Natural killer cell (primary cell): ENCODE measurements around the gene PLAU. TPM values are rescaled to one million over a fixed set of nuclear protein-coding genes. Genes with fewer than 3 reads are reported as not detected.

ENCODE experiments used
- ATAC-seq, 3 donors: fragments of 150-1000 bp in 2 of 3; fragments of 200-7000 bp in 1 of 3; cut with Tn5 transposase; 1 replicate in 1 of 3; 2 replicates in 2 of 3; pipeline ENCODE4 v1.10.0; 2021; ENCODE audit warnings: mild to moderate bottlenecking in 2 of 3, moderate library complexity in 2 of 3
- DNase-seq, 2 donors: peaks; one replicate each; pipeline versions ENCODE4 v3.0.0 to v3.0.0-alpha.2; 2013 to 2021; ENCODE audit warnings: mixed read lengths in 1 of 2
- H3K27ac ChIP-seq: one replicate; pipeline ENCODE4 v1.5.1; 2013; ENCODE audit warnings: mild to moderate bottlenecking, low read length
- H3K27me3 ChIP-seq: one replicate; pipeline ENCODE4 v1.6.1; 2013; ENCODE audit warnings: low read length; ENCODE audit not compliant: control insufficient read depth, insufficient read depth
- H3K36me3 ChIP-seq: one replicate; pipeline ENCODE4 v1.6.1; 2013; ENCODE audit warnings: low read length; ENCODE audit not compliant: control insufficient read depth, insufficient read depth
- H3K4me1 ChIP-seq: one replicate; pipeline ENCODE4 v1.6.1; 2013; ENCODE audit warnings: low read length; ENCODE audit not compliant: control insufficient read depth, insufficient read depth
- H3K4me3 ChIP-seq: one replicate; pipeline ENCODE4 v1.5.1; 2013; ENCODE audit warnings: low read length
- H3K9me3 ChIP-seq: one replicate; pipeline ENCODE4 v1.6.1; 2013; ENCODE audit warnings: low read length; ENCODE audit not compliant: control insufficient read depth, insufficient read depth
- H3K27ac Mint-ChIP-seq, 2 donors: one replicate each; pipeline ENCODE4 v1.8.0; 2022; ENCODE audit warnings: mild to moderate bottlenecking in 2 of 2, mixed read lengths in 2 of 2, moderate library complexity in 1 of 2
- H3K27me3 Mint-ChIP-seq, 2 donors: one replicate each; pipeline ENCODE4 v1.8.0; 2022; ENCODE audit warnings: low read depth in 2 of 2, mixed read lengths in 2 of 2
- H3K36me3 Mint-ChIP-seq: one replicate; pipeline ENCODE4 v1.8.0; 2022; ENCODE audit warnings: mixed read lengths
- H3K4me1 Mint-ChIP-seq, 2 donors: one replicate each; pipeline ENCODE4 v1.8.0; 2022; ENCODE audit warnings: mixed read lengths in 2 of 2
- H3K4me3 Mint-ChIP-seq: one replicate; pipeline ENCODE4 v1.8.0; 2022; ENCODE audit warnings: mild to moderate bottlenecking, moderate library complexity, mixed read lengths
- H3K9me3 Mint-ChIP-seq, 2 donors: one replicate each; pipeline ENCODE4 v1.8.0; 2022; ENCODE audit warnings: mixed read lengths in 2 of 2
- CTCF ChIP-seq: fragments of 200-600 bp; IDR thresholded peaks from one replicate; pipeline ENCODE4 v1.8.0; 2022; ENCODE audit warnings: antibody characterized with exemption
- WGBS: methylation state at CpG from one replicate; pipeline ENCODE4 v1.1.7; 2013; ENCODE audit warnings: missing lambda C conversion rate; ENCODE audit not compliant: insufficient coverage; 5-methylcytosine and 5-hydroxymethylcytosine counted together
- intact Hi-C: fragments of 100-400 bp; cut with micrococcal nuclease; formaldehyde crosslinking; loops from one replicate; pipeline ENCODE4 v1.14.2; 2022
- total RNA-seq, 4 donors: library from RNA; stranded (reverse); fragments of 120-200 nt in 1 of 4; gene quantifications; one replicate each; pipeline versions ENCODE4 v1.2.3 to v1.2.4, GENCODE V29; 2013 to 2022

Gene PLAU
- total RNA-seq, 3 donors from 2014 or later (not counting 1 experiment from before 2014, with no cell fraction given) = 0.12 to 1.6 (median 0.32) TPM

DNA sequence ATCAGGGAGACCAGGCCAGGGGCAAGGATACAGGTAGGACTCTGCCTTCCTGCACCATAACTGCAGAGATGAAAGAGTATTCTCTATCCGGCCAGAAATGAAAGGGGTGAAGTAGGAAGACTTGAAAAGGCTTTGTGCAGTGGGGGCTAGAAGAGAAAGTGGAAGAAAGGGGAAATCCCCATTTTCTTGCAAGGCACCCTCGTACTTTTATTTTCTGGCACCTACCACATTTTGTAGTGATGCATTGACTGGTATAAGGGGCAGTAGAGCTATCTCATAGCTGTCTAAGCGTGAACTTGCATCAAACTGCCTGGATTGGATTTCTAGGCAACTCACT lies 35.8 kb upstream of the PLAU start:
- Histone ChIP-seq H3K27ac (peak overlapping the region; percentile 62), H3K4me3 (peak overlapping the region; percentile 60), H3K4me1 (peaks cover 61% of the 10 kb centered on the region), H3K9me3 (no peaks in the 10 kb centered on the region), H3K27me3 (no peaks in the 10 kb centered on the region), H3K36me3 (peaks cover 12% of the 10 kb centered on the region)
- ATAC-seq (peak; percentile 52 to 73 (median 58)), DNase-seq (peak in 1 of 2 donors; percentile 90)
- intact Hi-C loops = loop anchor here (1.0 to 10.0 kb wide), 2 partner anchors 26 to 380 kb away; partner anchors contain the start of gene PPP3CB
- Mint-ChIP-seq H3K27ac (peak overlapping the region; percentile 80 to 84), H3K4me3 (peak overlapping the region; percentile 91), H3K4me1 (peaks cover 49 to 63% of the 10 kb centered on the region in 2 donors), H3K27me3 (peaks cover 3 to 7% of the 10 kb centered on the region in 2 donors), H3K36me3 (no peaks in the 10 kb centered on the region), H3K9me3 (no peaks in the 10 kb centered on the region)
- TF ChIP-seq CTCF = no peak
- 10% methylated on average over 3 of the region's 3 CpGs for whole genome bisulfite sequencing

- no peak overlapping the region for H3K4me3 ChIP-seq
- no peak for DNase-seq
- 100% methylated on average over 4 of the region's 4 CpGs for WGBS
- intact Hi-C loops = loop anchor here (10.0 kb wide), 1 partner anchor 381 kb away; the partner anchor contains the start of gene PPP3CB
- ATAC-seq = no peak
- peaks cover 7% of the 10 kb centered on the region for H3K36me3 ChIP-seq
- H3K4me3 Mint-ChIP-seq = no peak overlapping the region
- peaks cover 7% of the 10 kb centered on the region in 2 donors for H3K27me3 Mint-ChIP-seq
- H3K4me1 ChIP-seq = peaks cover 53% of the 10 kb centered on the region
- no peaks in the 10 kb centered on the region for H3K36me3 Mint-ChIP-seq
- no peaks in the 10 kb centered on the region for H3K9me3 ChIP-seq
- no peaks in the 10 kb centered on the region for H3K9me3 Mint-ChIP-seq
- TF ChIP-seq CTCF = no peak
- H3K27me3 ChIP-seq = no peaks in the 10 kb centered on the region
- peaks cover 42 to 58% of the 10 kb centered on the region in 2 donors for H3K4me1 Mint-ChIP-seq
- peak overlapping the region in 1 of 2 donors; percentile 78 for H3K27ac Mint-ChIP-seq
- H3K27ac ChIP-seq = no peak overlapping the region
Observed at GRCh38 chr10:73876157-73876556, 34.8 kb upstream of the PLAU start.

- intact Hi-C loops = loop anchor here (10.0 kb wide), 1 partner anchor 382 kb away; the partner anchor contains the start of gene PPP3CB
- H3K27ac Mint-ChIP-seq = peak overlapping the region in 1 of 2 donors; percentile 78
Observed at GRCh38 chr10:73876566-73876965, 34.4 kb upstream of the PLAU start.

More at GRCh38 chr10:73876566-73876965, 34.4 kb upstream of the PLAU start:
- H3K27ac ChIP-seq = no peak overlapping the region
- peaks cover 7% of the 10 kb centered on the region for H3K36me3 ChIP-seq
- no peak overlapping the region for H3K4me3 Mint-ChIP-seq
- H3K4me1 ChIP-seq = peaks cover 52% of the 10 kb centered on the region
- H3K27me3 Mint-ChIP-seq = peaks cover 7% of the 10 kb centered on the region in 2 donors
- no peak for TF ChIP-seq CTCF
- no peak for DNase-seq
- H3K4me3 ChIP-seq = no peak overlapping the region
- no peaks in the 10 kb centered on the region for H3K9me3 Mint-ChIP-seq
- no peaks in the 10 kb centered on the region for H3K27me3 ChIP-seq
- no peaks in the 10 kb centered on the region for H3K9me3 ChIP-seq
- no peaks in the 10 kb centered on the region for H3K36me3 Mint-ChIP-seq
- peaks cover 37 to 54% of the 10 kb centered on the region in 2 donors for H3K4me1 Mint-ChIP-seq
- ATAC-seq = no peak
